Activated CD8-positive, alpha-beta T cell treated with anti-CD3 and anti-CD28 coated beads for 36 hours (primary cell): ENCODE measurements around the gene FUT7. TPM values are rescaled to one million over a fixed set of nuclear protein-coding genes. Genes with fewer than 3 reads are reported as not detected.

Source experiments
- ATAC-seq: fragments of 200-7000 bp; cut with Tn5 transposase; one replicate; pipeline ENCODE4 v1.10.0; 2021; ENCODE audit warnings: mild to moderate bottlenecking, moderate library complexity
- CTCF ChIA-PET: fragments of 350-600 bp; sonication (Branson Sonifier 250); formaldehyde crosslinking; loops from one replicate; lab custom pipeline; 2021; ENCODE audit warnings: antibody characterized with exemption; lab: Charles Lee
- POLR2A ChIA-PET: fragments of 350-600 bp; sonication (Branson Sonifier 250); formaldehyde crosslinking; loops from one replicate; lab custom pipeline; 2021; ENCODE audit warnings: antibody characterized with exemption; lab: Charles Lee
- DNase-seq: peaks from one replicate; pipeline ENCODE4 v3.0.0-alpha.2; 2020
- H3K27ac Mint-ChIP-seq: one replicate; pipeline ENCODE4 v1.8.0; 2021; ENCODE audit warnings: mild to moderate bottlenecking, mixed read lengths
- H3K27me3 Mint-ChIP-seq: one replicate; pipeline ENCODE4 v1.8.0; 2021; ENCODE audit warnings: mixed read lengths
- H3K36me3 Mint-ChIP-seq: one replicate; pipeline ENCODE4 v1.8.0; 2021; ENCODE audit warnings: low read depth, mixed read lengths
- H3K4me1 Mint-ChIP-seq: one replicate; pipeline ENCODE4 v1.8.0; 2021; ENCODE audit warnings: low read depth, mixed read lengths
- H3K4me3 Mint-ChIP-seq: one replicate; pipeline ENCODE4 v1.8.0; 2021; ENCODE audit warnings: mild to moderate bottlenecking, moderate library complexity, mixed read lengths
- H3K9me3 Mint-ChIP-seq: one replicate; pipeline ENCODE4 v1.8.0; 2021; ENCODE audit warnings: mixed read lengths
- CTCF ChIP-seq: fragments of 200-600 bp; IDR thresholded peaks from one replicate; pipeline ENCODE4 v1.8.0; 2022; ENCODE audit warnings: antibody characterized with exemption, mild to moderate bottlenecking
- intact Hi-C: fragments of 100-400 bp; cut with micrococcal nuclease; formaldehyde crosslinking; loops from one replicate; pipeline ENCODE4 v1.10.0; 2022
- total RNA-seq, 2 experiments: library from RNA; stranded (reverse); gene quantifications; one replicate each; pipeline ENCODE4 v1.2.3, GENCODE V29; 2021

The FUT7 gene
- total RNA-seq, 2 experiments from 2014 or later: 0.09 TPM; not detected in 1

GRCh38 chr9:137014166-137014565, 17.7 kb downstream of the FUT7 start:
- Mint-ChIP-seq H3K9me3 (no peaks in the 10 kb centered on the region), H3K27ac (no peak overlapping the region), H3K4me3 (no peak overlapping the region), H3K4me1 (no peaks in the 10 kb centered on the region), H3K36me3 (no peaks in the 10 kb centered on the region), H3K27me3 (no peaks in the 10 kb centered on the region)
- ATAC-seq (no peak), DNase-seq (no peak)
- no peak for TF ChIP-seq CTCF
- intact Hi-C loops: no loop called here
- CTCF ChIA-PET: no interaction called here
- POLR2A ChIA-PET: interaction anchor here (1.0 kb wide), 1 partner anchor 20 kb away, joined by 3 read pairs; no protein-coding TSS in a partner anchor

GRCh38 chr9:137013571-137013940, 18.3 kb downstream of the FUT7 start:
- no peaks in the 10 kb centered on the region for H3K9me3 Mint-ChIP-seq
- no peaks in the 10 kb centered on the region for H3K27me3 Mint-ChIP-seq
- CTCF ChIA-PET: no interaction called here
- DNase-seq (no peak), ATAC-seq (no peak)
- intact Hi-C loops: no loop called here
- no peaks in the 10 kb centered on the region for H3K36me3 Mint-ChIP-seq
- H3K27ac Mint-ChIP-seq: no peak overlapping the region
- no peak for TF ChIP-seq CTCF
- POLR2A ChIA-PET: interaction anchor here (1.0 kb wide), 1 partner anchor 21 kb away, joined by 3 read pairs; no protein-coding TSS in a partner anchor
- H3K4me3 Mint-ChIP-seq: no peak overlapping the region
- no peaks in the 10 kb centered on the region for H3K4me1 Mint-ChIP-seq

GRCh38 chr9:137012694-137013570, 19.0 kb downstream of the FUT7 start:
- Mint-ChIP-seq H3K27me3 (no peaks in the 10 kb centered on the region), H3K36me3 (no peaks in the 10 kb centered on the region), H3K27ac (no peak overlapping the region), H3K9me3 (no peaks in the 10 kb centered on the region), H3K4me1 (no peaks in the 10 kb centered on the region), H3K4me3 (no peak overlapping the region)
- DNase-seq (no peak), ATAC-seq (no peak)
- ChIA-PET CTCF (no interaction called here), POLR2A (interaction anchor here (1.0 kb wide), 1 partner anchor 22 kb away, joined by 3 read pairs; no protein-coding TSS in a partner anchor)
- no peak for TF ChIP-seq CTCF
- intact Hi-C loops: no loop called here

GRCh38 chr9:137011907-137012675, 19.8 kb downstream of the FUT7 start:
- no peak overlapping the region for H3K27ac Mint-ChIP-seq
- no peak for ATAC-seq
- no peaks in the 10 kb centered on the region for H3K9me3 Mint-ChIP-seq
- ChIA-PET POLR2A (no interaction called here), CTCF (interaction anchor here (2.5 kb wide), 1 partner anchor 17 kb away, joined by 8 read pairs; no protein-coding TSS in a partner anchor)
- intact Hi-C loops: no loop called here
- no peak for DNase-seq
- H3K4me1 Mint-ChIP-seq: no peaks in the 10 kb centered on the region
- no peaks in the 10 kb centered on the region for H3K27me3 Mint-ChIP-seq
- H3K36me3 Mint-ChIP-seq: no peaks in the 10 kb centered on the region
- H3K4me3 Mint-ChIP-seq: no peak overlapping the region
- no peak for TF ChIP-seq CTCF
